Testis (tissue), 3 donors: ENCODE data around the gene PBXIP1. TPM values are rescaled to one million over a fixed set of nuclear protein-coding genes. Genes with fewer than 3 reads are reported as not detected.

Experiments
- DNase-seq: peaks from one replicate; pipeline ENCODE4 v3.0.0-alpha.2; 2019
- H3K27ac ChIP-seq, 2 donors: fragments of 200-600 bp; sonication (generic); one replicate each; pipeline ENCODE4 v1.5.1; 2019
- H3K27me3 ChIP-seq: fragments of 200-600 bp; sonication (generic); one replicate; pipeline ENCODE4 v1.5.1; 2019
- H3K36me3 ChIP-seq: fragments of 200-600 bp; sonication (generic); one replicate; pipeline ENCODE4 v1.5.1; 2017; ENCODE audit warnings: low read depth; ENCODE audit errors: missing control alignments
- H3K4me1 ChIP-seq: fragments of 200-600 bp; sonication (generic); one replicate; pipeline ENCODE4 v1.5.1; 2019
- H3K4me3 ChIP-seq, 2 donors: fragments of 200-600 bp; sonication (generic); one replicate each; pipeline ENCODE4 v1.5.1; 2017 to 2019
- H3K9me3 ChIP-seq: fragments of 200-600 bp; sonication (generic); one replicate; pipeline ENCODE4 v1.5.1; 2017
- CTCF ChIP-seq, 3 experiments: fragments of 450-650 bp in 2 of 3; fragments of 200-600 bp in 1 of 3; sonication (generic) in 1 of 3; IDR thresholded peaks; one replicate each; pipeline ENCODE4 v1.5.1; 2016 to 2019; ENCODE audit warnings: antibody characterized with exemption in 3 of 3, mild to moderate bottlenecking in 2 of 3, moderate library complexity in 1 of 3
- POLR2A ChIP-seq: fragments of 450-650 bp; IDR thresholded peaks from one replicate; pipeline ENCODE4 v1.6.1; 2017; ENCODE audit warnings: antibody characterized with exemption, mild to moderate bottlenecking, moderate library complexity
- WGBS, 2 donors: methylation state at CpG; one replicate each; pipeline ENCODE4 v1.1.5; 2018; 5-methylcytosine and 5-hydroxymethylcytosine counted together
- intact Hi-C: fragments of 100-400 bp; cut with DNase I; formaldehyde crosslinking; loops from one replicate; pipeline ENCODE4 v1.15.1; 2023; ENCODE audit warnings: low total_unique reads
- polyA plus RNA-seq: library from polyadenylated mRNA; stranded (reverse); fragments of 350-450 nt; fragmentation: Illumina TruSeq; extraction: RNeasy Lipid Tissue Mini Kit (QIAGEN cat#74804); gene quantifications from one replicate; pipeline ENCODE4 v1.2.3, GENCODE V29; 2014; ENCODE audit warnings: low read depth, low replicate concordance; ENCODE audit not compliant: insufficient read depth
- total RNA-seq, 2 donors: library from RNA; depleted of rRNA; stranded (reverse); fragments of >200 nt; gene quantifications; one replicate each; pipeline ENCODE4 v1.2.3, GENCODE V29; 2016

Gene PBXIP1
- total and polyA plus RNA-seq, 3 donors from 2014 or later: 84.1 to 111 (median 87.1) TPM

GRCh38 chr1:154937988-154938386, 17.9 kb downstream of the PBXIP1 start:
- DNase-seq: no peak
- 63 to 66% methylated on average over 8 of the region's 8 CpGs for WGBS, 2 donors
- Histone ChIP-seq H3K27me3 (no peaks in the 10 kb centered on the region), H3K4me1 (peaks cover 42% of the 10 kb centered on the region), H3K4me3 (no peak overlapping the region), H3K27ac (peak overlapping the region; percentile 98 to 99), H3K36me3 (no peaks in the 10 kb centered on the region), H3K9me3 (no peaks in the 10 kb centered on the region)
- intact Hi-C loops: no loop called here
- TF ChIP-seq POLR2A (no peak), CTCF (IDR thresholded peaks at IDR 0.05) (no peak)

DNA sequence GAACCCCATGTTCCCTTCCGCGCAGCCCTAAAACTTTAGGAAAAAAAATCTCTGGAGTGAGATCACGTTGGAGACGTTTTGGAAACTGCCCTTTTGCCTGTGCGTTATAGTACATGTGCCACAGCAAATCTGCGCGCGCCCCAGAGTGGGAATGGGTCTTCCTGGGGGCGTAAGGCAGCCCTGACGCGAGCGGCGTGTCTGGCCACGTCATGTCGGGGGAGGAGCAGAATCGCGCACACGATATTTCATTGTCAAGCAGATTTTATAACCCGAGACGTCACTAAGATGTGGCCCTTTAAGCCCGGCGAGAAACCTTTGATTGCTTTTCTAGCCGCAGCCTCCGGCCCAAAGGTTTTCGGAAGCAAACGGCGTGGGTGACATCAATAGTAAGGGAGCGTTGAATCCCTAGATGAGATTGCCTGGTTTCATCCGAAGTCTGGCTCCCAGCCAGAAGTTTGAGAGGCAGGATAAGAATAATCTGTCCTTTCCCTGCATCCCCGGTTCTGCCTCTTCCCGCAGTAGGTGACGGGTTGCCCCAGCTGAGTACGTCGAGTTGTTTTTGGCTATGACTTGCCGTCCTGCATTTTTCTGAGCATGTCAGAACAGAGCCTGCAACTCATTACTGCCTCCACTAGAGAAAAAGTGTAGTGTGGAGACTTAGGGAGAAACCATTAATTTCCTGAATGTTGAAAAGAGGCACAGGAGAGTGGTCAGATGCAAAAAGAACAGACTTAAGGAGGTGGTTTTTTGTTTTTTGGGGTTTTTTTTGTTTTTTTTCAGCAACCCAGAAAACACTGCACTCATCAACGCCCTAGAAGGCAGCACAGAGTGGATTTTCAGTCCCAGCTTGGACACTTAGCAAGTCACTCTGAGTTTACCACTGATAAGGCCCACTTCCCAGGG, 18.6 kb downstream of the PBXIP1 start:
- Histone ChIP-seq H3K4me1 (peaks cover 40% of the 10 kb centered on the region), H3K27me3 (no peaks in the 10 kb centered on the region)
- TF ChIP-seq POLR2A (peak; percentile 70), CTCF (IDR thresholded peaks at IDR 0.05) (peak in 2 of 3 experiments; percentile 31 to 33)

GRCh38 chr1:154936555-154937084, 19.3 kb downstream of the PBXIP1 start, which contains the start of gene PMVK:
Gene PMVK (minus strand): TSS chr1:154936719. CDS start chr1:154936685, 34 bp downstream.
- peak; percentile 98 for DNase-seq
- WGBS, 2 donors: 0% methylated on average over 23 to 45 of the region's 45 CpGs
- Histone ChIP-seq H3K4me1 (peaks cover 32% of the 10 kb centered on the region), H3K9me3 (no peaks in the 10 kb centered on the region), H3K36me3 (no peaks in the 10 kb centered on the region), H3K27me3 (no peaks in the 10 kb centered on the region), H3K27ac (peak within 1 kb of the TSS; percentile 98 to 99), H3K4me3 (peak within 1 kb of the TSS; percentile 74 to 86)
- intact Hi-C loops: no loop called here
- TF ChIP-seq CTCF (IDR thresholded peaks at IDR 0.05) (peak in 2 of 3 experiments; percentile 20 to 56), POLR2A (no peak)

More for the DNA sequence above, 18.6 kb downstream of the PBXIP1 start:
- H3K36me3 ChIP-seq: no peaks in the 10 kb centered on the region
- peak overlapping the region; percentile 74 to 86 for H3K4me3 ChIP-seq
- peak; percentile 92 for DNase-seq
- intact Hi-C loops: no loop called here
- WGBS, 2 donors: 0 to 1% methylated on average over 23 to 36 of the region's 36 CpGs
- peak overlapping the region; percentile 98 to 99 for H3K27ac ChIP-seq
- no peaks in the 10 kb centered on the region for H3K9me3 ChIP-seq

DNA sequence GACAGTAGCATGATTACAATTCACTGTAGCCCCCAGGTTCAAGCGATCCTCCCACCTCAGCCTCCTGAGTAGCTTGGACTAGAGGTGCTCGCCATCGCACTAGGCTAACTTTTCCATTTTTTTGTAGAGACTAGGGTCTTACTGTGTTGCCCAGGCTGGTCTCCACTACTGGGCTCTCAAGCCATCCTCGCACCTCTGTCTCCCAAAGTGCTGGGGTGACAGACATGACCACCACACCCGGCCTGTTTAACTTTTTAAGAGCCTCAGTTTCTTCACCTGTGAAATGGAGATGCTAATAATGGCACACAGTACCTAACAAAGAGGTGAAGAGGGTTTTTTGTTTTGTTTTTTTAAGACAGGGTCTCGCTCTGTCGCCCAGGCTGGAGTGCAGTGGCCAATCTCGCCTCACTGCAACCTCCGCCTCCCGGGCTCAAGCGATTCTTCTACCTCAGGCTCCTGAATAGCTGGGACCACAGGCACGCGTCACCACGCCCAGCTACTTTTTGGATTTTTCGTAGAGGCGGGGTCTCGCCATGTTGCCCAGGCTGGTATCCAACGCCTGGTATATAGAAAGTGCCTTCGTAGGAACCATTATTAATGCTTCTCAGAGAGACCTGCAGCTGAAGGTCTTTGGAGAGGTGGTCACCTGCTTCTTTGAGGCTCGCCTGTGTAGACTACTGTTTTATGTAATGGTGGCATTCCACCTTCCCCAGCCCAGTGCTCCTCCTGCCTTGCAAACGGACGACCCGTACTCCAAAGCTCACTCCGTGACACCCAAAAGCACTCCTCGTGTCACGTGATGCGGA, 19.9 kb downstream of the PBXIP1 start:
- DNase-seq: no peak
- WGBS, 2 donors: 23 to 36% methylated on average over 24 to 27 of the region's 27 CpGs
- Histone ChIP-seq H3K4me1 (peaks cover 27% of the 10 kb centered on the region), H3K4me3 (peak overlapping the region; percentile 74 to 86), H3K9me3 (no peaks in the 10 kb centered on the region), H3K27ac (peak overlapping the region; percentile 98 to 99), H3K27me3 (no peaks in the 10 kb centered on the region), H3K36me3 (no peaks in the 10 kb centered on the region)
- intact Hi-C loops: no loop called here
- no peak for TF ChIP-seq POLR2A
- no peak for TF ChIP-seq CTCF (IDR thresholded peaks at IDR 0.05)
